GM06990 (cell line): ENCODE results near the gene CDH2.

Source experiments
- DNase-seq: peaks from one replicate; pipeline ENCODE4 v3.0.0-alpha.2; 2011; ENCODE audit not compliant: insufficient read length; ENCODE audit errors: extremely low read depth
- H3K27me3 ChIP-seq: replicated peaks from 2 replicates; pipeline ENCODE4 v1.6.0; 2011; ENCODE audit warnings: low read length; ENCODE audit not compliant: control insufficient read depth, insufficient read depth
- H3K36me3 ChIP-seq: 2 replicates; pipeline ENCODE4 v1.5.1; 2011; ENCODE audit warnings: low read length; ENCODE audit not compliant: control insufficient read depth, insufficient read depth
- H3K4me3 ChIP-seq: replicated peaks from 2 replicates; pipeline ENCODE4 v1.5.1; 2011; ENCODE audit warnings: low read depth, mild to moderate bottlenecking, control low read depth, low read length
- TF ChIP-seq, protein P1 (sequence below): IDR thresholded peaks from 2 replicates; pipeline ENCODE4 v1.5.1; 2011; ENCODE audit warnings: low read length, control low read depth, mild to moderate bottlenecking, inconsistent platforms; ENCODE audit not compliant: insufficient read depth, poor library complexity, severe bottlenecking

CDH2 gene

DNA sequence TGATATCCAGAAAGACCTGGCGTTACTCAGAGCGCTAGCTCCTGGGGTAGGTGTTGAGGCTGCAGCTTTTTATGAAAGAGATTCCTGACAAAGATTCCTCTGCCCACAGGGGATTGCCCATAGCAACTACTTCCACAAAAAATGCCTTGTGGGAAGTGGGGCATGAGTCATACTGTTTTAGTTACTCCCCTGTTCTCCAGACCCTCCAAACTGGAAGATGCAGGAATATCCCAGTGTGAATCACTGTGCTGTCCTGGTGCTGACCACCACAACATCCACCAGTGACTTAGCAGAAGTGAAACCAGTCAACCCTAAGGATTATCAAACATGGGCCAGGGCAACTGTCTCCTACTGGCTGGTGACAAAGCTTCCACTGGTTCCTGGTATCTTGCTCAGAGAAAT lies 61.8 kb downstream of the CDH2 start:
- DNase-seq = no peak
- Histone ChIP-seq H3K4me3 (no peak overlapping the region), H3K36me3 (no peaks in the 10 kb centered on the region), H3K27me3 (no peaks in the 10 kb centered on the region)
- TF ChIP-seq, protein P1, sequence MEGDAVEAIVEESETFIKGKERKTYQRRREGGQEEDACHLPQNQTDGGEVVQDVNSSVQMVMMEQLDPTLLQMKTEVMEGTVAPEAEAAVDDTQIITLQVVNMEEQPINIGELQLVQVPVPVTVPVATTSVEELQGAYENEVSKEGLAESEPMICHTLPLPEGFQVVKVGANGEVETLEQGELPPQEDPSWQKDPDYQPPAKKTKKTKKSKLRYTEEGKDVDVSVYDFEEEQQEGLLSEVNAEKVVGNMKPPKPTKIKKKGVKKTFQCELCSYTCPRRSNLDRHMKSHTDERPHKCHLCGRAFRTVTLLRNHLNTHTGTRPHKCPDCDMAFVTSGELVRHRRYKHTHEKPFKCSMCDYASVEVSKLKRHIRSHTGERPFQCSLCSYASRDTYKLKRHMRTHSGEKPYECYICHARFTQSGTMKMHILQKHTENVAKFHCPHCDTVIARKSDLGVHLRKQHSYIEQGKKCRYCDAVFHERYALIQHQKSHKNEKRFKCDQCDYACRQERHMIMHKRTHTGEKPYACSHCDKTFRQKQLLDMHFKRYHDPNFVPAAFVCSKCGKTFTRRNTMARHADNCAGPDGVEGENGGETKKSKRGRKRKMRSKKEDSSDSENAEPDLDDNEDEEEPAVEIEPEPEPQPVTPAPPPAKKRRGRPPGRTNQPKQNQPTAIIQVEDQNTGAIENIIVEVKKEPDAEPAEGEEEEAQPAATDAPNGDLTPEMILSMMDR = no peak

- H3K36me3 ChIP-seq = no peaks in the 10 kb centered on the region
- no peak overlapping the region for H3K4me3 ChIP-seq
- DNase-seq = no peak
- TF ChIP-seq, protein P1 = no peak
- no peaks in the 10 kb centered on the region for H3K27me3 ChIP-seq
Measured at GRCh38 chr18:28114472-28114871, 62.5 kb downstream of the CDH2 start.

DNA sequence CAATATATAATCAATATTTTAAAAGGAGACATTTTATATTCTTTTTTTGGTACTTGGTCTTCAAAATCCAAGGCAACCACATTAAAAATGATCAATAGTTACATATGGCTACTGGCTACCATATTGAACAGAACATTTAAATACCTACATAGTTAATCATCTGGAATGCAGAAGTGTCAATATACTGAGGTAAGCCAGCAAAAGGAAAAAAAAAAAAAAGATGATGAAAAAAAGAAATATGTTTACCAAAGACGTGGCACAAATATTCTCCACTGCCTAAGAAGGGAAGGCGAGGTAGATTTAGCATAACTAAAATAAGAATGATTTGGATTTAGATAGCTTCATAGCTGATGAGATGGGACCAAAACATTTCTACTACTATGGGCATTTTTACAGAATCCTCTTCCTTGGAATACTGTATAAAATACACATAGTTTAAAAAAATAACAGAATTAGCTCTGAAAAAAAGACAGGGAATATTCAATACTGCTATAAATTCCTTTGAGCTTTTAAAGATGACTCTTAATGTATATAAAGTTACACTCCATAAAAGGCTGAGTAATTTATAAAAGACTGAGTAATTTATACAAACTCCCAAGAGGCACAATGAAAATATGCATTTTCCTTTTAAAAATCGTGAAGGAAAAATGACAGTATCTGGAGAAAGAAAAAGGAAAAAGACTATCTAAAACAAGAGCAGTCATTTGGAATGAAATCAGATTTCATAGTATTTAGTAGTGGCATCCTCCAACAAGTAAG lies 63.5 kb downstream of the CDH2 start:
- Histone ChIP-seq H3K4me3 (no peak overlapping the region), H3K36me3 (no peaks in the 10 kb centered on the region), H3K27me3 (no peaks in the 10 kb centered on the region)
- TF ChIP-seq, protein P1 = no peak
- no peak for DNase-seq

DNA sequence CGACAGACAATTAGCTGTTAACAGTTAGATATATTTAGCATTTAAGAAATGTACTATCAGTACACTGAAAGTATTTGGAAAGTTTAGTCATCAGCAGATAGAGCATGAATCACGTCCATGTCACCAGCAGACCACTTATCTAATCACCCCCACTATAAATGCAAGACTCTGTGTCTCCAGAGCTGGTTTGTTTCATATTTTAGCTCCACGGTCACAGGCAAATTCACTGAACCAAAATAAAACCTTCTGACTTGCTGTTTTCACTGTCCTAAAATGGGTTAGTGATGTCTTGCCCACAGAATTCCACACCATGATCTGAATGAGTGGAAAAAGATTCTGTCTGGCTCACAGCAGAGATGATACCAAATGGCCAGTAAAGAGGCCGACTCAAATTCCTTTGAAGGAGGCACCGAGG lies 64.9 kb downstream of the CDH2 start:
- TF ChIP-seq, protein P1 = no peak
- Histone ChIP-seq H3K36me3 (no peaks in the 10 kb centered on the region), H3K4me3 (no peak overlapping the region), H3K27me3 (no peaks in the 10 kb centered on the region)
- DNase-seq = no peak

DNA sequence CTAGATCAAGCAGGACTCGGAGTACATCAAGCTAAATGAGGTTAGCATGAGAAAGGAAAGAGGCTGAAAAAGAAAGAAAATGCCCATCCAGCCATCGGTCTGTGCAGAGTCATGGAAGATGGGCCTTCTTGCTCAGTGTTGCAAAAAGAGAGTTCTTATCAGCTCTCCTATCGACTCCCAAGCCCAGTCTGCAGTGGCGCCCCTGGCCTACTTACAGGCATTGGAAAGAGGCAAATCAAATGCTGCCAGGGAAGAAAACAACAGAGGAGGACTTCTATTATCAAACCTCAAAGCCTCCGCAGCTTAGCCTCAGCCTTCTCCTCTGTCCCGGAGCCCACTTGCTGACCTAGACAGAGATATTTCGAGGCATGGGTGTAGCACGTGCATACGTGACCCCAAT lies 66.0 kb downstream of the CDH2 start:
- TF ChIP-seq, protein P1 = no peak
- Histone ChIP-seq H3K27me3 (no peaks in the 10 kb centered on the region), H3K4me3 (no peak overlapping the region), H3K36me3 (no peaks in the 10 kb centered on the region)
- no peak for DNase-seq
